MCF 10A (cell line): ENCODE results near the gene CLEC4F. TPM values are rescaled to one million over a fixed set of nuclear protein-coding genes. Genes with fewer than 3 reads are reported as not detected.

Experiments
- Bru-seq: library from RNA; stranded (reverse); fragments of 400-500 nt; gene quantifications from one replicate; lab custom pipeline; 2021; lab: Mats Ljungman, UMichigan
- BruChase-seq, 2 experiments: library from RNA; stranded (reverse); fragments of 400-500 nt; gene quantifications; one replicate each; lab custom pipeline; 2021; lab: Mats Ljungman, UMichigan
- BruUV-seq: library from RNA; stranded (reverse); fragments of 400-500 nt; replicated peaks from 2 replicates; lab custom pipeline; 2021; lab: Mats Ljungman, UMichigan
- CTCF ChIA-PET: fragments of 300-600 bp; sonication (Branson Sonifier 250); formaldehyde crosslinking; extraction: SDS; loops from one replicate; lab custom pipeline; 2021; ENCODE audit warnings: antibody characterized with exemption, inconsistent platforms; lab: Yijun Ruan, JAX
- POLR2A ChIA-PET: fragments of 300-600, 350-650 bp; sonication (Branson Sonifier 250); formaldehyde crosslinking; extraction: SDS; loops from one replicate; lab custom pipeline; 2020; ENCODE audit warnings: antibody characterized with exemption, inconsistent platforms; lab: Yijun Ruan, JAX
- DNase-seq: peaks from one replicate; pipeline ENCODE4 v3.0.0-alpha.2; 2018; ENCODE audit not compliant: unreplicated experiment
- H3K27ac Mint-ChIP-seq: one replicate; pipeline ENCODE4 v1.8.0; 2022; ENCODE audit warnings: mild to moderate bottlenecking, low read depth, mixed read lengths; ENCODE audit not compliant: unreplicated experiment
- H3K27me3 Mint-ChIP-seq: one replicate; pipeline ENCODE4 v1.8.0; 2022; ENCODE audit warnings: mixed read lengths; ENCODE audit not compliant: insufficient read depth, unreplicated experiment
- H3K36me3 Mint-ChIP-seq: one replicate; pipeline ENCODE4 v1.8.0; 2022; ENCODE audit warnings: mild to moderate bottlenecking, moderate library complexity, mixed read lengths; ENCODE audit not compliant: insufficient read depth, unreplicated experiment
- H3K4me1 Mint-ChIP-seq: one replicate; pipeline ENCODE4 v1.8.0; 2022; ENCODE audit warnings: mixed read lengths; ENCODE audit not compliant: insufficient read depth, unreplicated experiment
- H3K4me3 Mint-ChIP-seq: one replicate; pipeline ENCODE4 v1.8.0; 2022; ENCODE audit warnings: mild to moderate bottlenecking, moderate library complexity, mixed read lengths; ENCODE audit not compliant: unreplicated experiment
- H3K9me3 Mint-ChIP-seq: one replicate; pipeline ENCODE4 v1.8.0; 2022; ENCODE audit warnings: mixed read lengths; ENCODE audit not compliant: unreplicated experiment
- intact Hi-C: fragments of 100-400 bp; cut with micrococcal nuclease; formaldehyde crosslinking; loops from 2 replicates; pipeline ENCODE4 v1.14.1; 2022
- long read RNA-seq: library from polyadenylated mRNA; stranded (forward); transcript quantifications from one replicate; pipeline ENCODE4 v2.0.0, GENCODE V29; 2022
- total RNA-seq: library from RNA; stranded (reverse); gene quantifications from 2 replicates; pipeline ENCODE4 v1.2.3, GENCODE V29; 2022
- TF ChIP-seq, protein P1 (sequence below): fragments of 200-600 bp; IDR thresholded peaks from one replicate; pipeline ENCODE4 v1.8.0; 2022; ENCODE audit warnings: antibody characterized with exemption, mild to moderate bottlenecking; ENCODE audit not compliant: unreplicated experiment

The CLEC4F gene
- total RNA-seq (not detected in 2 replicates), Bru-seq, nascent RNA (not detected), BruChase-seq, experiment 1, labeled RNA remaining after a 6-hour chase (not detected), BruChase-seq, experiment 2, labeled RNA remaining after a 2-hour chase (not detected)
- long read RNA-seq = 0 reads

GRCh38 chr2:70820499-70820898 lies at the start of gene CLEC4F:
Gene CLEC4F (minus strand): TSS chr2:70820599. CDS start chr2:70820523, 76 bp downstream.
- BruUV-seq = no TSS peak

DNA sequence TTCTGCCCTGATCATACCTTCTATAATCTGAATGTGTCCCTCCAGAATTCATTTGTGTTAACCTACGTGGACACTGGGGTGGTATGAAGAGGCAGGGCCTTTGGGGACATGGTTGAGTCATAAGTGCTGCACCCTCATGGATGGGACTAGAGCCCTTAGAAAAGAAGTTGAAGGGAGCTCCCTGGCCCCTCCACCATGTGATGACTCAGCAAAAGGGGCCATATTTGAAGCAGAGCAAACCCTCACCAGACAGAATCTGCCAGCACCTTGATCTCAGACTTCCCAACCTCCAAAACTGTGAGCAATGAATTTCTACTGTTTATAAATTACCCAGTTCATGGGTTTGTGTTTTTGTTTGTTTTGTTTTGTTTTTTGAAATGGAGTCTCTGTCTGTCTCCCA lies 48.6 kb upstream of the CLEC4F start:
- TF ChIP-seq, protein P1, sequence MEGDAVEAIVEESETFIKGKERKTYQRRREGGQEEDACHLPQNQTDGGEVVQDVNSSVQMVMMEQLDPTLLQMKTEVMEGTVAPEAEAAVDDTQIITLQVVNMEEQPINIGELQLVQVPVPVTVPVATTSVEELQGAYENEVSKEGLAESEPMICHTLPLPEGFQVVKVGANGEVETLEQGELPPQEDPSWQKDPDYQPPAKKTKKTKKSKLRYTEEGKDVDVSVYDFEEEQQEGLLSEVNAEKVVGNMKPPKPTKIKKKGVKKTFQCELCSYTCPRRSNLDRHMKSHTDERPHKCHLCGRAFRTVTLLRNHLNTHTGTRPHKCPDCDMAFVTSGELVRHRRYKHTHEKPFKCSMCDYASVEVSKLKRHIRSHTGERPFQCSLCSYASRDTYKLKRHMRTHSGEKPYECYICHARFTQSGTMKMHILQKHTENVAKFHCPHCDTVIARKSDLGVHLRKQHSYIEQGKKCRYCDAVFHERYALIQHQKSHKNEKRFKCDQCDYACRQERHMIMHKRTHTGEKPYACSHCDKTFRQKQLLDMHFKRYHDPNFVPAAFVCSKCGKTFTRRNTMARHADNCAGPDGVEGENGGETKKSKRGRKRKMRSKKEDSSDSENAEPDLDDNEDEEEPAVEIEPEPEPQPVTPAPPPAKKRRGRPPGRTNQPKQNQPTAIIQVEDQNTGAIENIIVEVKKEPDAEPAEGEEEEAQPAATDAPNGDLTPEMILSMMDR = no peak
- Mint-ChIP-seq H3K36me3 (no peaks in the 10 kb centered on the region), H3K27me3 (peaks cover 21% of the 10 kb centered on the region), H3K9me3 (no peaks in the 10 kb centered on the region), H3K4me1 (peaks cover 6% of the 10 kb centered on the region), H3K27ac (no peak overlapping the region), H3K4me3 (no peak overlapping the region)
- POLR2A ChIA-PET = no interaction called here
- CTCF ChIA-PET = interaction anchor here (0.6 to 7.6 kb wide), 5 partner anchors 29 to 261 kb away, joined by 3 to 113 read pairs (median 3); partner anchors contain the start of gene MCEE
- BruUV-seq = no TSS peak
- no peak for DNase-seq
- intact Hi-C loops = loop anchor here (10.0 kb wide), 1 partner anchor 214 kb away; no protein-coding TSS in a partner anchor

More at GRCh38 chr2:70820499-70820898, at the start of gene CLEC4F:
- no peak within 1 kb of the TSS for H3K27ac Mint-ChIP-seq
- peaks cover 57% of the 10 kb centered on the region for H3K27me3 Mint-ChIP-seq
- no peak for DNase-seq
- no peaks in the 10 kb centered on the region for H3K4me1 Mint-ChIP-seq
- TF ChIP-seq, protein P1 = no peak
- no peaks in the 10 kb centered on the region for H3K9me3 Mint-ChIP-seq
- intact Hi-C loops = no loop called here
- H3K36me3 Mint-ChIP-seq = no peaks in the 10 kb centered on the region
- POLR2A ChIA-PET = no interaction called here
- CTCF ChIA-PET = no interaction called here
- H3K4me3 Mint-ChIP-seq = no peak within 1 kb of the TSS

GRCh38 chr2:70861777-70862625 lies 41.6 kb upstream of the CLEC4F start:
- H3K36me3 Mint-ChIP-seq = no peaks in the 10 kb centered on the region
- intact Hi-C loops = loop anchor here (2.0 to 10.0 kb wide), 3 partner anchors 87 to 207 kb away; no protein-coding TSS in a partner anchor
- BruUV-seq = no TSS peak
- peaks cover 6% of the 10 kb centered on the region for H3K4me1 Mint-ChIP-seq
- peaks cover 80% of the 10 kb centered on the region for H3K27me3 Mint-ChIP-seq
- TF ChIP-seq, protein P1 = peak; percentile 94
- POLR2A ChIA-PET = no interaction called here
- H3K4me3 Mint-ChIP-seq = no peak overlapping the region
- CTCF ChIA-PET = interaction anchor here (0.6 to 6.5 kb wide), 39 partner anchors 9 to 598 kb away, joined by 3 to 64 read pairs (median 4); no protein-coding TSS in a partner anchor
- peak overlapping the region; percentile 17 for H3K27ac Mint-ChIP-seq
- peak; percentile 83 for DNase-seq
- H3K9me3 Mint-ChIP-seq = no peaks in the 10 kb centered on the region

GRCh38 chr2:70855667-70856066 lies 35.3 kb upstream of the CLEC4F start:
- no TSS peak for BruUV-seq
- H3K4me3 Mint-ChIP-seq = no peak overlapping the region
- H3K4me1 Mint-ChIP-seq = peaks cover 6% of the 10 kb centered on the region
- peak; percentile 50 for DNase-seq
- TF ChIP-seq, protein P1 = no peak
- H3K9me3 Mint-ChIP-seq = no peaks in the 10 kb centered on the region
- H3K27ac Mint-ChIP-seq = no peak overlapping the region
- POLR2A ChIA-PET = no interaction called here
- H3K27me3 Mint-ChIP-seq = peaks cover 40% of the 10 kb centered on the region
- intact Hi-C loops = no loop called here
- no peaks in the 10 kb centered on the region for H3K36me3 Mint-ChIP-seq
- CTCF ChIA-PET = interaction anchor here (0.9 to 1.0 kb wide), 2 partner anchors 15 to 93 kb away, joined by 3 to 4 read pairs; no protein-coding TSS in a partner anchor
